Neural cell (in vitro differentiated cells): Measurements from ENCODE around the gene CNTN4.

Source experiments
- EP300 ChIP-seq: fragments of 450-650 bp; conservative IDR thresholded peaks from 2 replicates; pipeline ENCODE4 v1.6.1; 2014; ENCODE audit warnings: antibody characterized with exemption, mild to moderate bottlenecking, moderate library complexity; ENCODE audit not compliant: poor library complexity, severe bottlenecking
- EZH2 ChIP-seq: fragments of 200-600, 300-800 bp; shearing (Covaris generic), sonication (generic); IDR thresholded peaks from 2 replicates; pipeline ENCODE4 v1.6.1; 2014; ENCODE audit warnings: antibody characterized with exemption, low read length, borderline replicate concordance, mild to moderate bottlenecking; ENCODE audit not compliant: insufficient read depth, poor library complexity, severe bottlenecking
- POLR2AphosphoS5 ChIP-seq: IDR thresholded peaks from 2 replicates; pipeline ENCODE4 v1.6.1; 2012
- RAD21 ChIP-seq: fragments of 450-650 bp; conservative IDR thresholded peaks from 2 replicates; pipeline ENCODE4 v1.6.1; 2014; ENCODE audit warnings: antibody characterized with exemption, mild to moderate bottlenecking, moderate library complexity
- SMC3 ChIP-seq: fragments of 450-650 bp; conservative IDR thresholded peaks from 2 replicates; pipeline ENCODE4 v1.6.1; 2014; ENCODE audit warnings: antibody characterized with exemption, mild to moderate bottlenecking, moderate library complexity; ENCODE audit not compliant: poor library complexity
- TAF1 ChIP-seq: IDR thresholded peaks from 2 replicates; pipeline ENCODE4 v1.6.1; 2012; ENCODE audit warnings: low read depth
- TF ChIP-seq, protein P1 (sequence below): fragments of 450-650 bp; IDR thresholded peaks from 2 replicates; pipeline ENCODE4 v1.5.1; 2014; ENCODE audit warnings: antibody characterized with exemption, mild to moderate bottlenecking, moderate library complexity; ENCODE audit not compliant: poor library complexity, severe bottlenecking
- TF ChIP-seq, protein P2 (sequence below): IDR thresholded peaks from 2 replicates; pipeline ENCODE4 v1.6.1; 2012; ENCODE audit warnings: borderline replicate concordance

DNA sequence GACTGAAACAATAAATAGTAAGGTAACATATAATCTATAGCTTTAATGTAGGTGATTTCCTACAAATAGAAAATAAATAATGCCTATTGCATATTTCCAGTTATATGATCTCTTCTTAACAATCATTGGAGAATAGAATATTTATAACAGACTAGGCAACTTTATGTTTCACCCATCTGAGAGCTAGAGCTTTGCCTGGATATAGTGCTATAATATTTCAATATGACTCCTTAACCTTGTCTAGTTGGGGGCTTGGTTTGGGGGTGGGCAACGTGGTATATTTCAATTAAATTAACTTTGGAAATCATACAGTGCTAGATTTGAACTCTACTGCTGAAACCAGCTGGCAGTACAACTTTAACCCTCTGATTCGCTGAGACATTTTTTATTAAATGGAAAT is 265.2 kb downstream of the CNTN4 start:
- TF ChIP-seq, protein P1, sequence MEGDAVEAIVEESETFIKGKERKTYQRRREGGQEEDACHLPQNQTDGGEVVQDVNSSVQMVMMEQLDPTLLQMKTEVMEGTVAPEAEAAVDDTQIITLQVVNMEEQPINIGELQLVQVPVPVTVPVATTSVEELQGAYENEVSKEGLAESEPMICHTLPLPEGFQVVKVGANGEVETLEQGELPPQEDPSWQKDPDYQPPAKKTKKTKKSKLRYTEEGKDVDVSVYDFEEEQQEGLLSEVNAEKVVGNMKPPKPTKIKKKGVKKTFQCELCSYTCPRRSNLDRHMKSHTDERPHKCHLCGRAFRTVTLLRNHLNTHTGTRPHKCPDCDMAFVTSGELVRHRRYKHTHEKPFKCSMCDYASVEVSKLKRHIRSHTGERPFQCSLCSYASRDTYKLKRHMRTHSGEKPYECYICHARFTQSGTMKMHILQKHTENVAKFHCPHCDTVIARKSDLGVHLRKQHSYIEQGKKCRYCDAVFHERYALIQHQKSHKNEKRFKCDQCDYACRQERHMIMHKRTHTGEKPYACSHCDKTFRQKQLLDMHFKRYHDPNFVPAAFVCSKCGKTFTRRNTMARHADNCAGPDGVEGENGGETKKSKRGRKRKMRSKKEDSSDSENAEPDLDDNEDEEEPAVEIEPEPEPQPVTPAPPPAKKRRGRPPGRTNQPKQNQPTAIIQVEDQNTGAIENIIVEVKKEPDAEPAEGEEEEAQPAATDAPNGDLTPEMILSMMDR = no peak
- TF ChIP-seq EZH2 (no peak), TAF1 (no peak), POLR2AphosphoS5 (no peak), EP300 (no peak), SMC3 (no peak), RAD21 (no peak)
- TF ChIP-seq, protein P2, sequence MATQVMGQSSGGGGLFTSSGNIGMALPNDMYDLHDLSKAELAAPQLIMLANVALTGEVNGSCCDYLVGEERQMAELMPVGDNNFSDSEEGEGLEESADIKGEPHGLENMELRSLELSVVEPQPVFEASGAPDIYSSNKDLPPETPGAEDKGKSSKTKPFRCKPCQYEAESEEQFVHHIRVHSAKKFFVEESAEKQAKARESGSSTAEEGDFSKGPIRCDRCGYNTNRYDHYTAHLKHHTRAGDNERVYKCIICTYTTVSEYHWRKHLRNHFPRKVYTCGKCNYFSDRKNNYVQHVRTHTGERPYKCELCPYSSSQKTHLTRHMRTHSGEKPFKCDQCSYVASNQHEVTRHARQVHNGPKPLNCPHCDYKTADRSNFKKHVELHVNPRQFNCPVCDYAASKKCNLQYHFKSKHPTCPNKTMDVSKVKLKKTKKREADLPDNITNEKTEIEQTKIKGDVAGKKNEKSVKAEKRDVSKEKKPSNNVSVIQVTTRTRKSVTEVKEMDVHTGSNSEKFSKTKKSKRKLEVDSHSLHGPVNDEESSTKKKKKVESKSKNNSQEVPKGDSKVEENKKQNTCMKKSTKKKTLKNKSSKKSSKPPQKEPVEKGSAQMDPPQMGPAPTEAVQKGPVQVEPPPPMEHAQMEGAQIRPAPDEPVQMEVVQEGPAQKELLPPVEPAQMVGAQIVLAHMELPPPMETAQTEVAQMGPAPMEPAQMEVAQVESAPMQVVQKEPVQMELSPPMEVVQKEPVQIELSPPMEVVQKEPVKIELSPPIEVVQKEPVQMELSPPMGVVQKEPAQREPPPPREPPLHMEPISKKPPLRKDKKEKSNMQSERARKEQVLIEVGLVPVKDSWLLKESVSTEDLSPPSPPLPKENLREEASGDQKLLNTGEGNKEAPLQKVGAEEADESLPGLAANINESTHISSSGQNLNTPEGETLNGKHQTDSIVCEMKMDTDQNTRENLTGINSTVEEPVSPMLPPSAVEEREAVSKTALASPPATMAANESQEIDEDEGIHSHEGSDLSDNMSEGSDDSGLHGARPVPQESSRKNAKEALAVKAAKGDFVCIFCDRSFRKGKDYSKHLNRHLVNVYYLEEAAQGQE = no peak
